ENCODE measurements around the gene SCML1. TPM values are rescaled to one million over a fixed set of nuclear protein-coding genes. Genes with fewer than 3 reads are reported as not detected.

SCML1 gene
- total RNA-seq, 1 donor from 2014 or later = 5.1 TPM

- Histone ChIP-seq H3K4me1 (ENCODE audit: insufficient read depth, low read length) (no peaks in the 10 kb centered on the region), H3K4me2 (ENCODE audit: low read length) (no peak overlapping the region), H3K9ac (ENCODE audit: low read length) (no peak overlapping the region), H4K20me1 (ENCODE audit: insufficient read depth, low read length) (no peaks in the 10 kb centered on the region), H3K4me3 (ENCODE audit: insufficient read depth, low read depth, low read length) (no peak overlapping the region), H3K36me3 (ENCODE audit: insufficient read depth, low read length) (no peaks in the 10 kb centered on the region), H3K27me3 (ENCODE audit: insufficient read depth, low read length) (no peaks in the 10 kb centered on the region), H2AFZ (ENCODE audit: low read depth, low read length) (no peak overlapping the region), H3K9me3 (ENCODE audit: insufficient read depth, low read depth, low read length) (no peaks in the 10 kb centered on the region), H3K79me2 (ENCODE audit: insufficient read depth, low read length) (no peaks in the 10 kb centered on the region), H3K27ac (ENCODE audit: low read depth, low read length) (no peak overlapping the region)
- H3K4me3 Mint-ChIP-seq (ENCODE audit: unreplicated experiment) = no peak overlapping the region
- H3K27me3 Mint-ChIP-seq (ENCODE audit: low read depth, unreplicated experiment) = no peaks in the 10 kb centered on the region
- no peaks in the 10 kb centered on the region for H3K36me3 Mint-ChIP-seq (ENCODE audit: low read depth, unreplicated experiment)
- FAIRE-seq (no peak), DNase-seq (ENCODE audit: low read depth) (no peak)
- no peaks in the 10 kb centered on the region for H3K9me3 Mint-ChIP-seq (ENCODE audit: unreplicated experiment)
- H3K27ac Mint-ChIP-seq (ENCODE audit: unreplicated experiment) = no peak overlapping the region
- no peak for TF ChIP-seq EZH2 (IDR thresholded peaks at IDR 0.05; ENCODE audit: insufficient read depth, low read length)
- TF ChIP-seq, protein P1, sequence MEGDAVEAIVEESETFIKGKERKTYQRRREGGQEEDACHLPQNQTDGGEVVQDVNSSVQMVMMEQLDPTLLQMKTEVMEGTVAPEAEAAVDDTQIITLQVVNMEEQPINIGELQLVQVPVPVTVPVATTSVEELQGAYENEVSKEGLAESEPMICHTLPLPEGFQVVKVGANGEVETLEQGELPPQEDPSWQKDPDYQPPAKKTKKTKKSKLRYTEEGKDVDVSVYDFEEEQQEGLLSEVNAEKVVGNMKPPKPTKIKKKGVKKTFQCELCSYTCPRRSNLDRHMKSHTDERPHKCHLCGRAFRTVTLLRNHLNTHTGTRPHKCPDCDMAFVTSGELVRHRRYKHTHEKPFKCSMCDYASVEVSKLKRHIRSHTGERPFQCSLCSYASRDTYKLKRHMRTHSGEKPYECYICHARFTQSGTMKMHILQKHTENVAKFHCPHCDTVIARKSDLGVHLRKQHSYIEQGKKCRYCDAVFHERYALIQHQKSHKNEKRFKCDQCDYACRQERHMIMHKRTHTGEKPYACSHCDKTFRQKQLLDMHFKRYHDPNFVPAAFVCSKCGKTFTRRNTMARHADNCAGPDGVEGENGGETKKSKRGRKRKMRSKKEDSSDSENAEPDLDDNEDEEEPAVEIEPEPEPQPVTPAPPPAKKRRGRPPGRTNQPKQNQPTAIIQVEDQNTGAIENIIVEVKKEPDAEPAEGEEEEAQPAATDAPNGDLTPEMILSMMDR (IDR thresholded peaks at IDR 0.05; ENCODE audit: insufficient read depth, low read depth, low read length) = no peak
- peaks cover 5% of the 10 kb centered on the region for H3K4me1 Mint-ChIP-seq (ENCODE audit: low read depth, unreplicated experiment)
Observed at GRCh38 chrX:17713288-17713687, 24.0 kb upstream of the SCML1 start.

DNA sequence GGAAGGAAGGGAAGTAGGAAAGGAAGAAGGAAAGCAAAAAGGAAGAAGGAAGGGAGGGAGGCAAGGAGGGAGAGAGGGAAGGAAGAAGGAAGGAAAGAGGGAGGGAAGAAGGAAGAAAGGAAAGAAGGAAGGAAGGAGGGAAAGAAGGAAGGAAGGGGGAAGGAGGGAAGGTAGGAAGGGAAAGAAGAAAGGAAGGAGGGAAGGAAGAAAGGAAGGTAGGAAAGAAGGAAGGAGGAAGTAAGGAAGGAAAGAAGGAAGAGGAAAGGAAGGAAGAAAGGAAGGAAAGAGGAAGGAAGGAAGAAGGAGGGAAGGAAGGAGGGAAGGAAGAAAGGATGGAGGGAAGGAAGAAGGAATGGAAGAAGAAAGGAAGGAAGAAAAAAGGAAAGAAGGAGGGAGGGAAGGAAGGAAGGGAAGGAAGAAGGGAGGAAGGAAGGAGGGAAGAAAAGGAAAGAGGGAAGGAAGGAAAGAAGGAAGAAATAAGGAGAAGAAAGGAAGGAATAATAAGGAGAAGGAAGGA is 18.6 kb upstream of the SCML1 start:
- Mint-ChIP-seq H3K4me3 (ENCODE audit: unreplicated experiment) (no peak overlapping the region), H3K27ac (ENCODE audit: unreplicated experiment) (no peak overlapping the region), H3K4me1 (ENCODE audit: low read depth, unreplicated experiment) (no peaks in the 10 kb centered on the region), H3K36me3 (ENCODE audit: low read depth, unreplicated experiment) (peaks cover 3% of the 10 kb centered on the region), H3K9me3 (ENCODE audit: unreplicated experiment) (no peaks in the 10 kb centered on the region), H3K27me3 (ENCODE audit: low read depth, unreplicated experiment) (no peaks in the 10 kb centered on the region)
- no peaks in the 10 kb centered on the region for H3K27me3 ChIP-seq (ENCODE audit: insufficient read depth, low read length)
- TF ChIP-seq EZH2 (IDR thresholded peaks at IDR 0.05; ENCODE audit: insufficient read depth, low read length) = no peak
- TF ChIP-seq, protein P1 (IDR thresholded peaks at IDR 0.05; ENCODE audit: insufficient read depth, low read depth, low read length) = no peak
- H3K36me3 ChIP-seq (ENCODE audit: insufficient read depth, low read length) = no peaks in the 10 kb centered on the region
- H3K9ac ChIP-seq (ENCODE audit: low read length) = no peak overlapping the region
- no peak overlapping the region for H3K4me2 ChIP-seq (ENCODE audit: low read length)
- DNase-seq (ENCODE audit: low read depth) (no peak), FAIRE-seq (peak; percentile 54)
- no peak overlapping the region for H2AFZ ChIP-seq (ENCODE audit: low read depth, low read length)
- no peak overlapping the region for H3K4me3 ChIP-seq (ENCODE audit: insufficient read depth, low read depth, low read length)
- no peaks in the 10 kb centered on the region for H4K20me1 ChIP-seq (ENCODE audit: insufficient read depth, low read length)
- H3K4me1 ChIP-seq (ENCODE audit: insufficient read depth, low read length) = no peaks in the 10 kb centered on the region
- no peaks in the 10 kb centered on the region for H3K79me2 ChIP-seq (ENCODE audit: insufficient read depth, low read length)
- H3K27ac ChIP-seq (ENCODE audit: low read depth, low read length) = no peak overlapping the region
- no peaks in the 10 kb centered on the region for H3K9me3 ChIP-seq (ENCODE audit: insufficient read depth, low read depth, low read length)

DNA sequence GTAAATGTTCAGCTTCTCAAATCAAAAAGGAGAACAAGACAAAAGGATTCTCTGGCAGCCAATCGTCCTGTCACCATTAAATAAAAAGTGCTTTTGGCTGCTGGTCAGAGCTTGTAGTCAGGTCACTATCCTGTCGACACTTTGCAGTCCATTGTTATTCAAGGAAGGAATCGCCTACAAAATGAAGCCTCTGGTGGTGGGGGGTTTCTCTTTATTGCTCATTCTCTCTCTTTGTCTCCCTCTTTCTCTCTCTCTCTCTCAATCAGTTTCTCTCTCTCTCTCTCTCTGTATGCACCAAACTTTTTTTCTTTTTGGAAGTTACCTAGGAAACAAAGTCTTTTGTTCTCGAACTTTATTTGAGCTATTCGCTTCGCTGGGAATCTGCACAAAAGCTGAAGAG is 17.6 kb upstream of the SCML1 start:
- Mint-ChIP-seq H3K27me3 (ENCODE audit: low read depth, unreplicated experiment) (no peaks in the 10 kb centered on the region), H3K36me3 (ENCODE audit: low read depth, unreplicated experiment) (peaks cover 3% of the 10 kb centered on the region), H3K4me3 (ENCODE audit: unreplicated experiment) (no peak overlapping the region), H3K4me1 (ENCODE audit: low read depth, unreplicated experiment) (no peaks in the 10 kb centered on the region), H3K27ac (ENCODE audit: unreplicated experiment) (no peak overlapping the region), H3K9me3 (ENCODE audit: unreplicated experiment) (no peaks in the 10 kb centered on the region)
- Histone ChIP-seq H4K20me1 (ENCODE audit: insufficient read depth, low read length) (no peaks in the 10 kb centered on the region), H3K36me3 (ENCODE audit: insufficient read depth, low read length) (no peaks in the 10 kb centered on the region), H3K4me1 (ENCODE audit: insufficient read depth, low read length) (no peaks in the 10 kb centered on the region), H3K27me3 (ENCODE audit: insufficient read depth, low read length) (no peaks in the 10 kb centered on the region), H3K4me2 (ENCODE audit: low read length) (no peak overlapping the region), H3K79me2 (ENCODE audit: insufficient read depth, low read length) (no peaks in the 10 kb centered on the region), H3K9ac (ENCODE audit: low read length) (no peak overlapping the region), H3K9me3 (ENCODE audit: insufficient read depth, low read depth, low read length) (no peaks in the 10 kb centered on the region), H2AFZ (ENCODE audit: low read depth, low read length) (no peak overlapping the region), H3K4me3 (ENCODE audit: insufficient read depth, low read depth, low read length) (no peak overlapping the region), H3K27ac (ENCODE audit: low read depth, low read length) (no peak overlapping the region)
- DNase-seq (ENCODE audit: low read depth) = no peak
- TF ChIP-seq EZH2 (IDR thresholded peaks at IDR 0.05; ENCODE audit: insufficient read depth, low read length) = no peak
- TF ChIP-seq, protein P1 (IDR thresholded peaks at IDR 0.05; ENCODE audit: insufficient read depth, low read depth, low read length) = no peak
- FAIRE-seq = no peak

Measured in astrocyte (in vitro differentiated cells and primary cell).